GM18520 (cell line): Measurements from ENCODE around the gene KIRREL3.

Experiments used
- ATAC-seq: cut with Tn5 transposase; IDR thresholded peaks from one replicate; pipeline ENCODE4 v1.9.1; 2021; ENCODE audit not compliant: unreplicated experiment

Gene KIRREL3

GRCh38 chr11:127000291-127000968 lies at the start of gene KIRREL3:
Gene KIRREL3 (minus strand): TSS chr11:127000770.
- ATAC-seq: no peak

GRCh38 chr11:127050186-127050585 lies 49.6 kb upstream of the KIRREL3 start:
- ATAC-seq: no peak

- no peak for ATAC-seq
Measured at GRCh38 chr11:127049486-127049885, 48.9 kb upstream of the KIRREL3 start.

GRCh38 chr11:127044535-127044934 lies 44.0 kb upstream of the KIRREL3 start:
- ATAC-seq: no peak

- no peak for ATAC-seq
Measured at GRCh38 chr11:127042445-127042844, 41.9 kb upstream of the KIRREL3 start.

GRCh38 chr11:127039591-127039990 lies 39.0 kb upstream of the KIRREL3 start:
- no peak for ATAC-seq

GRCh38 chr11:127037596-127037995 lies 37.0 kb upstream of the KIRREL3 start:
- ATAC-seq: no peak

- ATAC-seq: no peak
Measured at GRCh38 chr11:127037001-127037400, 36.4 kb upstream of the KIRREL3 start.

- ATAC-seq: no peak
Measured at GRCh38 chr11:127035824-127036223, 35.3 kb upstream of the KIRREL3 start.

- no peak for ATAC-seq
Measured at GRCh38 chr11:127034973-127035372, 34.4 kb upstream of the KIRREL3 start.

- no peak for ATAC-seq
Measured at GRCh38 chr11:127028648-127029047, 28.1 kb upstream of the KIRREL3 start.

- no peak for ATAC-seq
Measured at GRCh38 chr11:127027789-127028188, 27.2 kb upstream of the KIRREL3 start.

- ATAC-seq: no peak
Measured at GRCh38 chr11:127027000-127027399, 26.4 kb upstream of the KIRREL3 start.

- ATAC-seq: no peak
Measured at GRCh38 chr11:127023991-127024390, 23.4 kb upstream of the KIRREL3 start.

GRCh38 chr11:127018683-127019279 lies 18.2 kb upstream of the KIRREL3 start:
- ATAC-seq: no peak

- ATAC-seq: no peak
Measured at GRCh38 chr11:127017482-127017881, 16.9 kb upstream of the KIRREL3 start.

GRCh38 chr11:127013550-127013949 lies 13.0 kb upstream of the KIRREL3 start:
- ATAC-seq: no peak

- no peak for ATAC-seq
Measured at GRCh38 chr11:127006311-127006710, 5.7 kb upstream of the KIRREL3 start.

- no peak for ATAC-seq
Measured at GRCh38 chr11:127003260-127003981, 2.9 kb upstream of the KIRREL3 start.

- ATAC-seq: no peak
Measured at GRCh38 chr11:127002669-127003259, 2.2 kb upstream of the KIRREL3 start.

GRCh38 chr11:127000981-127001380 lies 411 bp upstream of the KIRREL3 start:
- no peak for ATAC-seq

GRCh38 chr11:126999366-126999765 lies 1.2 kb downstream of the KIRREL3 start:
- no peak for ATAC-seq
